ENCODE data around the gene KPNA6.
"Not testable (repeated sequence)": the region's sequence is repeated elsewhere in the genome, so short reads cannot be mapped to it uniquely, and the experiment has no call there.

Gene KPNA6

DNA sequence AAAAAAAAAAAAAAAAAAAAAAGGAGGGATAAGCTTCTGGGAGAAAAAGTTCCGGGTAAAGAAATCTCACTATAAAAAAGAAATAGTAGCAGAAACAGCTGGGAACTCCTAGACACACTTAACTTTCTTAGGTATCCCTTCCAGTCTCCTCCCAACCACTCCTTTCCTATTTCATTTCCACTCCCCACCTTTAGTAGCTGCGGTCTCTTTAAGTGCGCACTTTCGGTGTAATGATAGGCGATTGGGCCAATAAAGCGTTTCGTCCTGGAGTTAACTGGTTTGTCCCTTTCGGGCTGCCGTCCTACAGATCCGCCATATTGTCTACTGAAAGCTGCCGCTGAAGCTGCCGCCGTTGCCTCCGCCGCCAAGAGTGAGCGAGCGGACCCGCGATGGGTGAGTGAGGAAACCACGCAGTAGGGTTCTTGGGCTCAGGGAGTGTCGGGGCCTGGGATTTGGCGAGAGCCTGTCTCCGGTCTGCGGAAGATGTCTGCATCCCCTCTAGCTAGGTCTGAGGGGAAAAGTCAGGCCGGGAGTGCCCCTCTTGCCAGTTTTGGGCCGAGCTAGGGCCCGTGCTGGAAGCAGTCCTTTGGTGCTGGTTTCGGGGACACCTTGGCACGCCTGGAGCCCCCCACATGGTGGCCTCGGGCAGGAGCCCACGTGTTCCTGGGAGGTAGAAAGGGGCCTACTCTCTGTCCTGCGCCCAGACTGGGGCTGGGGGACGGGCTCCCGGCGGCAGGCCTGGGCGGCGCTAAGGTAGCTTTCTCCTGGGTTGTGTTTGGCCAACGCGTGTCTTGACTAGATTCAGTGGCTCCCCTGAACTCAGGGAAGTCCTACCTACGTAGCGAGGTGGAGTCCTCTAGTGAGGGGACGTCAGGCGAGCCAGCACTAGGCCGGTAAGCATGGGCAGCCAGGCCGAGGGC, at the start of gene KPNA6:
Gene KPNA6, plus strand, starts transcription at position 315 of the 920 bp plus-strand sequence. Its CDS starts 75 bp downstream, at position 390.
- DNase-seq = peak; percentile 93

- no peak for DNase-seq
Observed at GRCh38 chr1:32060914-32061313, 46.9 kb upstream of the KPNA6 start.

- no peak for DNase-seq
Observed at GRCh38 chr1:32062867-32063230, 45.0 kb upstream of the KPNA6 start.

DNA sequence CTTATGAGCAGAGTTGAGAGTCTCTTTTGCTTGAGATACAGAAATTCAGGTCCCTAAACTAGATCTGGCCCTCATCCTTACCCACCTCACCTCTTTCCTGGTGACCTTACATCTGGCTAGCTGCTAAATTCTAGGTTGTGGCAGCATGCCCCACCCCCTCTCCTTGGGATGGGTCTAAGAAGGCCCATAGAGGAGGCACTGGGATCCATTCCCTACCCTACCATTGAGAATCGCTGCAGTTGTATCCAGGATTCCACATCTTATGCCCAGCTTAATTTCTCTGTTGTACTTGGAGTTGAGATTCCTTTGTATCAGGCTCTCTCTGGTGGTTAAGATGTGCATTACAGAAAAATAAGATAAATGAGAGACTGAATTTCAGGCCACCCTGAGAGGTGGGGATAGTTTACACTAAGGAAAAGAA, 44.6 kb upstream of the KPNA6 start:
- peak; percentile 62 for DNase-seq

- not testable (repeated sequence) for DNase-seq
Observed at GRCh38 chr1:32065613-32066488, 42.0 kb upstream of the KPNA6 start.

DNA sequence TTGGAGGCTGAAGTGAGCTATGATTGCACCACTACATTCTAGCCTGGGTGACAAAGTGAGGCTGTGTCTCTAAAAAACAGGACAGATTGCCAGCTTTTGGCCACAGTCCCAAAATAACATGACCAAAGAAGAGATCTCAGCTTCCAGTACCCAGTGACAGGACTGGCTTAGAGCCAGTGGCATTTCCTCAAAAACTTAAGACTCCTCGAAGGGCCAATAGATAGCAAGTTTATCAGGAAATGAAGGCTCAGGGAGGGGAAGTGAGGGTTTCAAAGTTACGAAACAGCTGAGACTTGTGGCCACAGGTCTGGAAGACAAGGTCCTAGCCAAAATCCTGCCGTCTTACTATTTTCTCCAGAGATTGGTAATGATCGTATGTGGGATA, 41.4 kb upstream of the KPNA6 start:
- no peak for DNase-seq

DNA sequence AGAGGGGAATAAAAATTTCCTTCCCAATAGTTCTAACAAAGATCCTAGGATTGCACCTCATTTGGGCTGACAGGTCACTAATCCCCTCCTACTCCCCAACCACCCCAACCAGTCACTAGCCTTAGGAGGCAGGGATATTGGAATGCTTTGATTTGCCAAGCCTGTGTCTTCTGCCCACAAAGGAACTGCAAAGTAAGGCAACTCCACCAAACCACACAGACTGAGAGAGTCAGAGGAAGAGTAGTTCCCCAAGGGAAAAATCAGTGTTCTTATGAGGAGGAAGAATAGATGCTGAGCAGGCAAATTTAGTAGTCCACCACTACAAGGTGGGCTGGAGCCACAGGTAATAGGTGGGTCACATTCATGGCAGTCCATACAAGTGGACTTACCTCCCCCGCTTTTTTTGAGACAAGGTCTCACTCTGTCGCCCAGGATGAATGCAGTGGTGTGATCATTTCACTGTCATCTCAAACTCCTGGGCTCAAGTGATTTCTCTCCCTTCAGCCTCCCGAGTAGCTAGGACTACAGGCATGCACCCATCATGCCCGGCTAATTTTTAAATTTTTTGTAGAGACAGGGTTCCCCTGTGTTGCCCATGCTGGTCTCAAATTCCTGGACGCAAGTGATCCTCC, 38.8 kb upstream of the KPNA6 start:
- DNase-seq = no peak

- DNase-seq = peak; percentile 20
Observed at GRCh38 chr1:32071758-32072621, 35.9 kb upstream of the KPNA6 start.

DNA sequence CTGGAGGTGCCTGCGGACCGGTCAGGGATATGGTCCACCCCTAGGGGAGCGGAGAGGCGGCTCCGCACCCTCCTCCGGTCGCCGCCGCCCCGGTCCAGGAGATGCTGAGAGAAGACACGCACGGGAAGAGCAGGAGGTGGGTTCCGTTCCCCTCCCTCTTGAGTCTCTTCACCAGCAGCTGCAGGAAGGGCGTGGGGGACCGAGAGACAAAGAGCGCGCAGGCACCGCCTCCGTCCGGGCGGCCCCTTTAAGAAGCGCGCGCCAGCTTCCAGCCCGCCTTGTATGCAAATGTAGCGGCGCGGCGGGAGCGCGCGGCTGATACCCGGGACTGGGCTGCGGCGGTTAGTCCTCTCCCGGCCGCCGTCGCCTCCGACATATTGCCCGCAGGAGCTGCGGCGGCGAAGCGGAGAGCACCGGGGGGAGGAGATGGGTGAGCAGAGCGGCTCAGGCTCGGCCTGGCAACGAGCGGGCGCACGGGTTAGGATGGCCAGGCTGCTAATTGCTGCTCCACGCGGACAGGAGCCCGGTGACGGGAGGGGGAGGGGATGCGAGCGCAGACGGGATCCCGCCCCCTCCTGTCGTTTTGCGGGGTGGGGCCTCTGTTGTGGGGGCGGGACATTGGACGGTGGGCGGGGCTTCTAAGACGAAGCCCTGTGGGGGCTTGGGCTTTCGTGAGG, 35.1 kb upstream of the KPNA6 start, which contains the start of gene TMEM39B:
Gene TMEM39B, plus strand, starts transcription at position 318 of the 677 bp plus-strand sequence. Its CDS starts 109 bp downstream, at position 427.
- peak; percentile 100 for DNase-seq

- no peak for DNase-seq
Observed at GRCh38 chr1:32073299-32074229, 34.3 kb upstream of the KPNA6 start.

DNA sequence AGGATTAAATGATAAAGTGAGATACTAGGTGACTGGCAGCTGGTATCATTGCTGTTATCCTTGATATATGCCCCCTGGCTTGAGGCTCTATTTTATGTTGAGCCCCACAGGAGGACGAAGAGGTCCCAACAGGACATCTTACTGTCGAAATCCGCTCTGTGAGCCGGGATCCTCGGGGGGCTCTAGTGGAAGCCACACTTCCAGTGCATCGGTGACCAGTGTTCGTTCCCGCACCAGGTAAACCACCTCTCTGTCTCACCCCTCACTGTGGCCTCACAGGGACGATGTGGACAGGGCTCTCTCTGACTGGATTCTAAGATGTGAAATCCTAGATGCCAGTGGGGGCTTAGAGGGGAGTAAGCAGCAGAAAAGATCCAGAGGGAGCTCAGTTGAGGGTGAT, 33.0 kb upstream of the KPNA6 start:
- no peak for DNase-seq

DNA sequence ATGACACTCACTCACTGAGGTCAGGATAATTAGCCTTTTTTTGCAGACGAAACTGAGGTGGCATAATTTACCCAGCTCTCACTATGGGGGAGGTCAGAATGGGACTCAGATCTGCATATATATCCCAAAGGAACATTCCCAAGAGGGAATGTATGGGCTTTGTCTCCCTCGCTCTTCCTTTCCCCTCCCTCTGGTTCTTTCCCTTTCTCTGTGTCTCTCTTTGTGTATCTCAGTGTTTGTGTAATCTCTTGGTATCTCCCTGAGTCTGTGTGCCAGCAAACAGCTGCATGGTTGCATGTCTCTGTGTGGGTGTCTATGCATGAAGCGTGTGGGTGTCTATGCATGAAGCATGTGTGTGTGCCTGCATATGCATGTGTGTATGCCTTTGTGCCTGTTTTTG, 30.4 kb upstream of the KPNA6 start:
- DNase-seq = no peak

DNA sequence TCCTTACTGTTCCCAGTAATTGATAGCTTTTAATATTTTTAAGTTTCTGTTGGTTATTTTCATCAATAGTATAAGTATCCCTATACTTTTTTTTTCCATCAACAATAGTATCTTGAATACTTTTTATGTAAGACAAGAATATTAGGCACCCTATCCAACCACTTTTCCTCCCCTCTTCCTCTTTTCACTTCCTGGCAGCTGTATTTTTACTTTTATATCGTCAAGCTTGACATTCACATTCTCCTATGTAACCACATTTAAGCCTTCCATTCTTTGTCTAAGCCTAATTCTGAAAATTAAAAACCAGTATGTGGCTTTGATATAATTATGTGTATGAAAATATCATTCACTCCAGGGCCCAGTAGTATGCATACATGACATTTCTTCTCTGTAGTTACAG, 25.8 kb upstream of the KPNA6 start:
- no peak for DNase-seq

- DNase-seq = not testable (repeated sequence)
Observed at GRCh38 chr1:32086381-32086780, 21.5 kb upstream of the KPNA6 start.

- DNase-seq = no peak
Observed at GRCh38 chr1:32091176-32091575, 16.7 kb upstream of the KPNA6 start.

DNA sequence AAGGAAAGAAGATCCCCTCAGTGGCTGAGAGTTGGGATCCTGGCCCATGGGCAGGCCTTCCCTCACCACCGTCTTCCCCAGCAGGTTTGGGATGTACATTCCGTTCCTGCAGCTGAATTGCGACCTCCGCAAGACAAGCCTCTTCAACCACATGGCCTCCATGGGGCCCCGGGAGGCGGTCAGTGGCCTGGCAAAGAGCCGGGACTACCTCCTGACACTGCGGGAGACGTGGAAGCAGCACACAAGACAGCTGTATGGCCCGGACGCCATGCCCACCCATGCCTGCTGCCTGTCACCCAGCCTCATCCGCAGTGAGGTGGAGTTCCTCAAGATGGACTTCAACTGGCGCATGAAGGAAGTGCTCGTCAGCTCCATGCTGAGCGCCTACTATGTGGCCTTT, 16.3 kb upstream of the KPNA6 start:
- no peak for DNase-seq

- DNase-seq = no peak
Observed at GRCh38 chr1:32094746-32095521, 12.9 kb upstream of the KPNA6 start.

- DNase-seq = no peak
Observed at GRCh38 chr1:32099426-32099825, 8.4 kb upstream of the KPNA6 start.

DNA sequence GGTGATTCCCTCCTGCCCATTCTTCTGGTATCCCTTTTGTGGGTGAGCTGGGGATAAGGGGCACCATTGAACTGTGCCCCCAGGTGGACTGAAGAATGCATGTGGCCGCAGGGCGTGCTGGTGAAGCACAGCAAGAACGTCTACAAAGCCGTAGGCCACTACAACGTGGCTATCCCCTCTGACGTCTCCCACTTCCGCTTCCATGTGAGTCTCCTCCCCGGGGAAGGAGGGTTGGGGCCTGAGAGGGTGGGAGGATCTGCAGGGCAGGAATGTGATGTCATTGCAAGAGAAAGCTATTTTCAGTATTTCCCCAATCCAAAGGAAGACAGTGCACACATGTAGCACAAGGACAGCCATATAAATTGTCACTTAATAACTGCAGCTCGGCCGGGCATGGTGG, 7.5 kb upstream of the KPNA6 start:
- no peak for DNase-seq

Data from retina (tissue), 1 donor.